Trophoblast cell (in vitro differentiated cells and primary cell): Measurements from ENCODE around the gene PPM1A. TPM values are rescaled to one million over a fixed set of nuclear protein-coding genes. Genes with fewer than 3 reads are reported as not detected.

ENCODE experiments used
- DNase-seq, 2 donors: peaks; one replicate each; pipeline ENCODE4 v3.0.0-alpha.2; 2016
- H2AFZ ChIP-seq: 2 replicates; pipeline ENCODE4 v1.6.1; 2013; ENCODE audit warnings: low read length, moderate library complexity, mild to moderate bottlenecking; ENCODE audit not compliant: insufficient read depth, poor library complexity
- H2AK5ac ChIP-seq: 2 replicates; pipeline ENCODE4 v1.6.1; 2013; ENCODE audit warnings: mild to moderate bottlenecking, low read length
- H2BK120ac ChIP-seq: 2 replicates; pipeline ENCODE4 v1.6.1; 2013; ENCODE audit warnings: low read length, mild to moderate bottlenecking, moderate library complexity; ENCODE audit not compliant: insufficient read depth, poor library complexity
- H2BK12ac ChIP-seq: 2 replicates; pipeline ENCODE4 v1.6.1; 2013; ENCODE audit warnings: mild to moderate bottlenecking, low read length, moderate library complexity
- H2BK5ac ChIP-seq: 2 replicates; pipeline ENCODE4 v1.6.1; 2013; ENCODE audit warnings: low read length, low read depth, moderate library complexity, mild to moderate bottlenecking; ENCODE audit not compliant: poor library complexity
- H3K14ac ChIP-seq: 2 replicates; pipeline ENCODE4 v1.6.1; 2013; ENCODE audit warnings: mild to moderate bottlenecking, low read length
- H3K18ac ChIP-seq: 2 replicates; pipeline ENCODE4 v1.6.1; 2013; ENCODE audit warnings: mild to moderate bottlenecking, low read length
- H3K23ac ChIP-seq: 2 replicates; pipeline ENCODE4 v1.6.1; 2013; ENCODE audit warnings: low read length
- H3K27ac ChIP-seq: 2 replicates; pipeline ENCODE4 v1.5.1; 2013; ENCODE audit warnings: low read depth, mild to moderate bottlenecking, inconsistent platforms, low read length, moderate library complexity
- H3K27me3 ChIP-seq: 2 replicates; pipeline ENCODE4 v1.6.1; 2013; ENCODE audit warnings: inconsistent platforms, mild to moderate bottlenecking, low read length, moderate library complexity; ENCODE audit not compliant: insufficient read depth
- H3K36me3 ChIP-seq, 2 experiments: 1 replicate in 1 of 2; 2 replicates in 1 of 2; pipeline ENCODE4 v1.6.1; 2013; ENCODE audit warnings: low read length in 2 of 2, mild to moderate bottlenecking in 2 of 2, moderate library complexity in 1 of 2; ENCODE audit not compliant: insufficient read depth in 2 of 2, control insufficient read depth in 1 of 2
- H3K4ac ChIP-seq: 2 replicates; pipeline ENCODE4 v1.6.1; 2013; ENCODE audit warnings: low read depth, mild to moderate bottlenecking, low read length, moderate library complexity
- H3K4me1 ChIP-seq, 2 experiments: 1 replicate in 1 of 2; 2 replicates in 1 of 2; pipeline ENCODE4 v1.6.1; 2013; ENCODE audit warnings: low read length in 2 of 2, mild to moderate bottlenecking in 2 of 2, moderate library complexity in 1 of 2; ENCODE audit not compliant: insufficient read depth in 2 of 2, control insufficient read depth in 1 of 2
- H3K4me2 ChIP-seq: 2 replicates; pipeline ENCODE4 v1.6.1; 2013; ENCODE audit warnings: inconsistent platforms, mild to moderate bottlenecking, low read length, moderate library complexity
- H3K4me3 ChIP-seq: 2 replicates; pipeline ENCODE4 v1.5.1; 2013; ENCODE audit warnings: mild to moderate bottlenecking, low read depth, low read length, inconsistent platforms
- H3K79me1 ChIP-seq: one replicate; pipeline ENCODE4 v1.6.1; 2013; ENCODE audit warnings: low read length
- H3K79me2 ChIP-seq: 2 replicates; pipeline ENCODE4 v1.6.1; 2013; ENCODE audit warnings: low read length, mild to moderate bottlenecking; ENCODE audit not compliant: control insufficient read depth, insufficient read depth, poor library complexity
- H3K9ac ChIP-seq: 2 replicates; pipeline ENCODE4 v1.6.1; 2013; ENCODE audit warnings: mild to moderate bottlenecking, low read length
- H3K9me3 ChIP-seq: 2 replicates; pipeline ENCODE4 v1.6.1; 2013; ENCODE audit warnings: low read depth, mild to moderate bottlenecking, control low read depth, inconsistent platforms, low read length; ENCODE audit not compliant: insufficient read depth
- H4K12ac ChIP-seq: 2 replicates; pipeline ENCODE4 v1.6.1; 2013; ENCODE audit warnings: low read depth, mild to moderate bottlenecking, low read length, moderate library complexity
- H4K8ac ChIP-seq: 2 replicates; pipeline ENCODE4 v1.6.1; 2013; ENCODE audit warnings: low read depth, mild to moderate bottlenecking, low read length, moderate library complexity
- H4K91ac ChIP-seq: one replicate; pipeline ENCODE4 v1.6.1; 2013; ENCODE audit warnings: low read depth, mild to moderate bottlenecking, low read length, moderate library complexity
- WGBS: extraction: QIAGEN DNeasy Blood & Tissue Kit; methylation state at CpG from one replicate; pipeline ENCODE4 v1.1.7; 2013; ENCODE audit warnings: missing lambda C conversion rate; ENCODE audit not compliant: insufficient read length, insufficient coverage; ENCODE audit errors: extremely low coverage; 5-methylcytosine and 5-hydroxymethylcytosine counted together
- polyA plus RNA-seq: library from polyadenylated mRNA; stranded (reverse); fragments of 200-250 nt; gene quantifications from 2 replicates; pipeline ENCODE4 v1.2.3, GENCODE V29; 2013

Gene PPM1A
- polyA plus RNA-seq = 26.0 and 27.2 TPM in 2 replicates

- Histone ChIP-seq H3K79me2 (peaks cover 8% of the 10 kb centered on the region), H2BK12ac (peak within 1 kb of the TSS; percentile 53), H3K4me1 (peaks cover 0 to 4% of the 10 kb centered on the region in 2 experiments), H3K4ac (peak within 1 kb of the TSS; percentile 75), H3K18ac (peak within 1 kb of the TSS; percentile 99), H4K8ac (peak within 1 kb of the TSS; percentile 97), H2AFZ (peak within 1 kb of the TSS; percentile 91), H2AK5ac (peak within 1 kb of the TSS; percentile 18), H3K14ac (peak within 1 kb of the TSS; percentile 96), H3K9me3 (no peaks in the 10 kb centered on the region), H4K12ac (peak within 1 kb of the TSS; percentile 96), H3K23ac (no peak within 1 kb of the TSS), H3K79me1 (peaks cover 12% of the 10 kb centered on the region), H3K36me3 (no peaks in the 10 kb centered on the region), H3K4me2 (peak within 1 kb of the TSS; percentile 96), H3K4me3 (peak within 1 kb of the TSS; percentile 79), H3K9ac (peak within 1 kb of the TSS; percentile 88), H3K27ac (peak within 1 kb of the TSS; percentile 97), H2BK120ac (peak within 1 kb of the TSS; percentile 93), H3K27me3 (no peaks in the 10 kb centered on the region), H2BK5ac (peak within 1 kb of the TSS; percentile 97), H4K91ac (peak within 1 kb of the TSS; percentile 96)
- peak; percentile 96 to 97 for DNase-seq
- no CpG with 5 or more reads among the region's 74 CpGs for WGBS
Observed at GRCh38 chr14:60248697-60249318, at the start of gene PPM1A. Gene PPM1A (plus strand): TSS chr14:60249221. CDS start chr14:60282704, 33,483 bp downstream.

GRCh38 chr14:60199321-60199720 is 49.7 kb upstream of the PPM1A start:
- H4K91ac ChIP-seq = no peak overlapping the region
- no peak overlapping the region for H2AFZ ChIP-seq
- no peak for DNase-seq
- H2BK5ac ChIP-seq = no peak overlapping the region
- H3K18ac ChIP-seq = no peak overlapping the region
- H2BK12ac ChIP-seq = no peak overlapping the region
- H3K27me3 ChIP-seq = no peaks in the 10 kb centered on the region
- no peak overlapping the region for H4K12ac ChIP-seq
- no peak overlapping the region for H3K27ac ChIP-seq
- H3K4me2 ChIP-seq = no peak overlapping the region
- no peak overlapping the region for H3K4me3 ChIP-seq
- H3K23ac ChIP-seq = no peak overlapping the region
- H3K79me1 ChIP-seq = no peaks in the 10 kb centered on the region
- H4K8ac ChIP-seq = no peak overlapping the region
- H3K9ac ChIP-seq = no peak overlapping the region
- no peaks in the 10 kb centered on the region for H3K79me2 ChIP-seq
- H2AK5ac ChIP-seq = no peak overlapping the region
- no peak overlapping the region for H3K4ac ChIP-seq
- no peaks in the 10 kb centered on the region for H3K4me1 ChIP-seq
- no peaks in the 10 kb centered on the region for H3K36me3 ChIP-seq
- no peaks in the 10 kb centered on the region for H3K9me3 ChIP-seq
- no peak overlapping the region for H3K14ac ChIP-seq
- H2BK120ac ChIP-seq = no peak overlapping the region

- Histone ChIP-seq H4K8ac (no peak overlapping the region), H3K4me2 (no peak overlapping the region), H3K36me3 (no peaks in the 10 kb centered on the region), H3K27ac (no peak overlapping the region), H4K12ac (no peak overlapping the region), H3K9me3 (peaks cover 2% of the 10 kb centered on the region), H3K23ac (no peak overlapping the region), H3K14ac (no peak overlapping the region), H3K4ac (no peak overlapping the region), H3K79me1 (no peaks in the 10 kb centered on the region), H3K4me3 (no peak overlapping the region), H2AK5ac (no peak overlapping the region), H2BK120ac (no peak overlapping the region), H3K4me1 (no peaks in the 10 kb centered on the region), H3K27me3 (no peaks in the 10 kb centered on the region), H2BK5ac (no peak overlapping the region), H2AFZ (no peak overlapping the region), H4K91ac (no peak overlapping the region), H2BK12ac (no peak overlapping the region), H3K79me2 (no peaks in the 10 kb centered on the region), H3K18ac (no peak overlapping the region), H3K9ac (no peak overlapping the region)
- no peak for DNase-seq
- WGBS = no CpG with 5 or more reads among the region's 8 CpGs
Observed at GRCh38 chr14:60204104-60204842, 44.7 kb upstream of the PPM1A start.

- DNase-seq = no peak
- H2BK5ac ChIP-seq = no peak overlapping the region
- no peaks in the 10 kb centered on the region for H3K36me3 ChIP-seq
- no peak overlapping the region for H3K4me2 ChIP-seq
- no peak overlapping the region for H3K14ac ChIP-seq
- no CpG with 5 or more reads among the region's 6 CpGs for WGBS
- no peak overlapping the region for H4K12ac ChIP-seq
- H3K79me2 ChIP-seq = no peaks in the 10 kb centered on the region
- H2BK12ac ChIP-seq = no peak overlapping the region
- H3K27me3 ChIP-seq = no peaks in the 10 kb centered on the region
- H3K4me1 ChIP-seq = no peaks in the 10 kb centered on the region
- no peak overlapping the region for H2BK120ac ChIP-seq
- H2AK5ac ChIP-seq = no peak overlapping the region
- no peak overlapping the region for H3K18ac ChIP-seq
- no peaks in the 10 kb centered on the region for H3K79me1 ChIP-seq
- H3K23ac ChIP-seq = no peak overlapping the region
- H3K9ac ChIP-seq = no peak overlapping the region
- peaks cover 2% of the 10 kb centered on the region for H3K9me3 ChIP-seq
- no peak overlapping the region for H2AFZ ChIP-seq
- no peak overlapping the region for H3K4ac ChIP-seq
- no peak overlapping the region for H3K27ac ChIP-seq
- no peak overlapping the region for H4K91ac ChIP-seq
- H3K4me3 ChIP-seq = no peak overlapping the region
- no peak overlapping the region for H4K8ac ChIP-seq
Observed at GRCh38 chr14:60204843-60205774, 43.9 kb upstream of the PPM1A start.
